Jurkat, Clone E6-1 (cell line): ENCODE data around the gene CLCNKB.
"Not testable (repeated sequence)": the region's sequence is repeated elsewhere in the genome, so short reads cannot be mapped to it uniquely, and the experiment has no call there.

Experiments
- DNase-seq: peaks from one replicate; pipeline ENCODE4 v3.0.0-alpha.2; 2011; ENCODE audit warnings: low read depth, low spot score
- H3K4me3 ChIP-seq: 2 replicates; pipeline ENCODE4 v1.5.1; 2011; ENCODE audit warnings: mild to moderate bottlenecking, low read length, control low read depth, moderate library complexity

The CLCNKB gene

DNA sequence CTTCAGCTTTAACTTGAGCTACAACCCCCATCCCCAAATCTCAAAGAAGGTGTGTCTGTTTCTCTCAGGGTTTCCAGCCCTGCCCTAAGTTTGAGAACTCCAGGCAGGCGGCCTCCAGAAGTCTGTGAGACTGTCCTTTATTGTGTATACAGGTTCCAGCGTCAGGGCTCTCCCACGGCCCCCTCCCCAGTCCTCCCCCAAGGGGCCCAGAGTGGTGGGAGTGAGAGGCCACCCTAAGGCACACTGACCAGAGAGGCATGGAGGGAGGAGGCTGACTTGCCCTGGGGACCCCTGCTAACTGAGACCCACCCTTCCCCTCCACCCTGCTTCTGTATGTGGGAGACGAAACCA is 29.7 kb upstream of the CLCNKB start:
- no peak for DNase-seq
- H3K4me3 ChIP-seq = no peak overlapping the region

GRCh38 chr1:16014509-16015482 is 28.8 kb upstream of the CLCNKB start:
- H3K4me3 ChIP-seq = no peak overlapping the region
- DNase-seq = no peak

- no peak for DNase-seq
Observed at GRCh38 chr1:16015491-16015890, 28.1 kb upstream of the CLCNKB start.

DNA sequence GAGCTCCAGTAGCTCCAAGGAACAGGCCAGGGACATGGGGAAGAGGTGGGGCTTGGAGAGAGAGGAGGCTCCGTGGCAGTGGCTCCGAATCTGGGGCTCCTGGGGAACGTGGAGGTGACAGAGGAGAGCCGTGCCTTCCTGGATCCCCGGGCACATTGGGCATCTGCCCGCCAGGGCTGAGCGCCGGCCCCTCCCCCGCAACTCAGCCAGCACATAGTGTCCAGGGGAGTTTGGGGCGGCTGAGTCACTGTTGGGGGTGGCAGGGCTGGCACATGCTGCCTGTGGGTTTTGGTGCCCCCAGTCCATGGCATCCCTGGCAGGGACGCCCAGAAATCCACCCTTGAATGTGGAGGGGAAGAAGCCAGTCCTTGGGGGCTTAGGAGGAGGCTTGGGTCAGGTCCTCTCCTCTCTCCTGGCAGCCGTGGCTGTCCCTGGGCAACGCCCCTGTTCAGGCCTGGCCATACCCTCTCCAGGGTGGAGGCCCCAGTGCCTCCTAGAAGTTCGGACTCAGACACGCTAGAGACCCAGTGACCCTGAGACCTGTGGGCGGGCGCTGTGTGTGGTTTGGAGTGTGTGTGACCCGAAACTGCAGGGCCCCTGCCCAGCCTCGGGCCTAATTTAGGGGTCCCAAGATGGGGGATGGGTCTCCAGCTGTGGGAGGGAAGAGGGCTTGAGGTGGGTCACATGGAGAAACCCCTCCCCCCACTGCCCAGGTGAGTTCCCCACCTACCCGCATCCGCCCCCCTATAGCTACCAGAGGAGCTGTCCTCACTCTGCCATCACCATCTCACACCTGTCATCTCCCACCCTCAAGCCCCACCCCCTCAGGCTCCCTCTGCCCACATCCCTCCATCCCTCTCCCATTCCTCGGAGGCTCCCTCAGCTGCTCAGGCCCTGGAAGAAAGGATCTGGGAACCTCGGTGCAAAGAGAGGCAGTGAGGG is 27.4 kb upstream of the CLCNKB start:
- no peak overlapping the region for H3K4me3 ChIP-seq
- DNase-seq = no peak

More at GRCh38 chr1:16015491-16015890, 28.1 kb upstream of the CLCNKB start:
- H3K4me3 ChIP-seq = no peak overlapping the region

GRCh38 chr1:16017076-16017460 is 26.5 kb upstream of the CLCNKB start:
- H3K4me3 ChIP-seq = no peak overlapping the region
- DNase-seq = no peak

DNA sequence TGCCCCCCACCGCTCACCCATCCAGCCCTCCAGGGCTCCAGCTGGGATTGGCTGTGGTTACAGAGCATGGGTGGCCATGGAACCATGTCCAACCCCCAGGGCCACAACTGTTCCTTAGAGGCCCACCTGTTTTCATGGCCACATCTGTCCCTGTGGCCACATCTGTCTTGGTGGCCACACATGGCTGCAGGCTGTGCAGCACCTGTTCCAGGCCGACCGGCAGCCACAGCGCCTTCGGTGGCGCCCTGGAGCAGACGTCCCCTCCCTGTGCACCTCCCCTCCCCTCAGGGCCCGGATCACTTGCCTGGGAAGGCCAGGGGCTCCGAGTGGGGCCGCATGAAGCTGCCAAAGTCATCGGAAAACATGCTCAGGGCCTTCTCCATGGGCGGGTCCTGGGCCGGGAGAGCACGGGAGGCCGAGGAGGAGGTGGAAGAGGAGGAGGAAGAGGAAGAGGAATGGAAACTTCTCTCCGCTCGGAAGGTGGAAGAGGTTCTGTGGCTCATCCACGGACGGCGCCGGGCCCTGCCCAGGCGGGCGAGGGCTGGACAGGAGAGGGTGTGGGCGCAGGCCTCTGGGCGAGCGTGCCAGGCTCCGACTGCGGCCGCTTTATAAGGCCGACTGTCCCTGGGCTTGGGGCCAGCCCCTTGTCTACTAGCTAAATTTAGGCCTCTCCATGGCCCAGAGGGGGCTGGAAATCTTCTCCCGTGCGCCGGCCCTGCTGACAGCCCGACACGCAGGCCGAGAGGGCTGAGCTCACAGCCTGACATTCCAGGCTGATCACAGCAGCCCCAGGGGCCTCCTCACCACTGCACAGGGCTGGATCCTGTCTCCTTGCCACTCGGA is 25.9 kb upstream of the CLCNKB start, which contains the start of gene HSPB7:
Gene HSPB7, minus strand, starts transcription at position 583 of the 843 bp plus-strand sequence. Its CDS starts 80 bp downstream, at position 503.
- DNase-seq = no peak
- H3K4me3 ChIP-seq = no peak within 1 kb of the TSS

- H3K4me3 ChIP-seq = no peak overlapping the region
- DNase-seq = no peak
Observed at GRCh38 chr1:16018308-16018707, 25.3 kb upstream of the CLCNKB start.

DNA sequence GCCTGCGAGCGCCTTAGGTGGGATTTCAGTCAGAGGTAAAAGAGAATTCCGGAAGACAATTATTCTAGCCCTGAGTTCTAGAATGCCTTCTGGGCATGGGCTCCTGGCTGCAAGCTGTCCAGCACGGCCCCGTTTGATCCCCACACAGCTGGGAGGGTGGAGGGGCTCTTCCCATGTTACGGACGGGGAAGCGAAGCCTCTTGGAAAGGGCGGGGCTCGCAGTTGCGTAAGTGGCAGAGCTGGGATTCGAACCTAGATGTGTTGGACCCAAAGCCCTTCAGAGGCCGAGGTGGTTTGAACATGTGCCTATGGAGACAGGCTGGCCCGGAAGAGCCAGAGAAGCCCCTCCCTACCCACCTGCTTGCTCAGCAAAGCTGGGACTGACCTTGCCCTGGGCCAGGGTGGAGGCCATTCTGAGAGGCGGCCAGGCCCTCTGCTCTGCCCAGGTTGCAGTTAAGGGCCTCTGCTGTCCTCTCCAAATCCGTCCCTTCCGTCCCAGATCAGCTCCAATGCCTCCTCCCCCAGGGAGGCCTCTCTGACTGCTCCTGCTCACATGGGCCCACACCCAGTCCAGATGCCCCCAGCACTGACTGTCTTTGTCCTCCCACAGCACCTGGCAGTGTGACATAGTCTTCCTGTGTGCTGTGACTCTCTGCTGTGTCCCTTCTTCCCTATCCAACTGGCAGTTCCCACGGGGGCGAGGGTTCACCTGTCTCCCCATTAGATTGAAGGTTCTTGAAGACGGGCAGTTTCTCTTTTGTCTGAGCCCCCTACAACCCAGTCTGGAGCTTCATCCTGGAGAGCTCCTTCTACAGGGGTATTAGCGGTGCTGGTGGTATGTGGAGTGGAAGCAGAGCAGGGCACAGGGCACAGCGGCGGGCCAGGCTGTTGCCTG is 24.6 kb upstream of the CLCNKB start:
- DNase-seq = no peak
- no peak overlapping the region for H3K4me3 ChIP-seq

GRCh38 chr1:16019644-16020277 is 23.8 kb upstream of the CLCNKB start:
- DNase-seq = no peak
- no peak overlapping the region for H3K4me3 ChIP-seq

DNA sequence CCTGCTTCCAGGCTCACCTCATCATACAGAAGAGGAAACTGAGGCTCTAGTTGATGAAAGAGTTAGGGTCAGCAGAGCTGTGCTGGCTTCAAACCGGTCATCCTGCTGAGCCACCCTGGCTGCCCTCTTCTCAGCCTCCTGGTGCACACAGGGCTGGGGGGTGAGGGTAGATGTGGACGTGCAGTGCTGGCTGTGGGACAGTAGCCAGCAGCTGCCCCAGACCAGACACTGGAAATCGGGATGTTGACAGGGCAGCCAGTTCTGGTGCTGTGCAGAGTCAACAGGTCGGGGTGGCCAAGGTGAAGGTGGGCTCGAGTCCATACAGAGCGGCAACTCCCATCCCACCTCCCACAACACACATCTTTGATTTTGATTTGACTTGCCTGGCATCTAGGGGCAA is 23.3 kb upstream of the CLCNKB start:
- DNase-seq = no peak
- no peak overlapping the region for H3K4me3 ChIP-seq

DNA sequence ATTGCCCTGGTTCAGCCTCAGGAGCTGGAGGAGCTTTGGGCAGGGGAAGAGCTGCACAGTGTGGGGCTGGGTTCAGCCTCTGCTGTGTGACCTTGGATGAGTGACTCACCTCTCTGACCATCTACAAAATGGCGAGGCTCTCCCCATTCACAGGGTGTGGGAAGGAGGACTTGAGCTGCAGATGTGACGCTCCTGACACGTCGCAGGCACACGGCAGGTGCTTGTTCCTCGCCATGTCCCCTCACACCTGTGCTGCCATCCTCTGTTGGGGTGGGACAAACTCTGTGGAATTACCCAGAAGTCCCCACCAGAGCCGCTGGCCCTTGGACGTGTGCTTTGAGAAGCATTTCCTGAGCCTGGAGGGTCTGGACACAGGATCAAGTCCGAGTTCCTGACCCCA is 22.7 kb upstream of the CLCNKB start:
- not testable (repeated sequence) for H3K4me3 ChIP-seq, DNase-seq

GRCh38 chr1:16021681-16022080 is 21.9 kb upstream of the CLCNKB start, which contains the start of gene CLCNKA:
TSS of gene CLCNKA (plus strand) at chr1:16022036. CDS start at chr1:16022620, 584 bp downstream.
- no peak within 1 kb of the TSS for H3K4me3 ChIP-seq
- no peak for DNase-seq

DNA sequence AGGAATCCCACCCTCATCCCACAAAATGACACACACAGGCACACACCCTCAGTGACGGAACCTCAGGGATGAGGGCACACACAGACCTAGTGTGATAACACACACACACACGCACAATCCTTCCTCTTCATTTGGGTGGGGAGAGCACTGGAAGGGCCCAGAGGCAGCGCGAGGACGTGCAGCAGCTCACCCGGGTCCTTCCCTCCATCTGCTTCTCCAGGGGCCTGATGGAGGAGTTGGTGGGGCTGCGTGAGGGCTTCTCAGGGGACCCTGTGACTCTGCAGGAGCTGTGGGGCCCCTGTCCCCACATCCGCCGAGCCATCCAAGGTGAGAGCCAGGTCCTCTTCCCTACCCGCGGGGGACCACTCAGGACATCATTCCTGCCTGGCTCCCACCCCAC is 21.2 kb upstream of the CLCNKB start:
- no peak overlapping the region for H3K4me3 ChIP-seq
- no peak for DNase-seq

- no peak overlapping the region for H3K4me3 ChIP-seq
- no peak for DNase-seq
Observed at GRCh38 chr1:16023050-16023653, 20.4 kb upstream of the CLCNKB start.

DNA sequence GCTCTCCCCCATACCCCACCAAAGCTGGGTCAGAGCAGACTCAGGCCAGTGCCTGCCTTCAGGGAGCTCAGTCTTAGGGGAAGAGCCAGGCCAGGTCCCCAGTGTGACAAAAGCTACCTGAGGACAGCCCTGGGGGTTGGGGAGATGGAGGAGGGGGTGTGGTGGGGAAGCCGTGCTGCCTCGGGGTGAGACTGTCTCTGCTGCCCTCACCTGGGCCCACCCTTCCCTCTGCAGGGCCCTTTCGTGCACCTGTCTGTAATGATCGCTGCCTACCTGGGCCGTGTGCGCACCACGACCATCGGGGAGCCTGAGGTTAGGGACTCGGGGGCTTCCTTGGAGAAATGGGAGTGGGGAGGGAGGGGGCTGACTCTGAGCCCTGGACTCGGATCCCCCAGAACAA is 17.3 kb upstream of the CLCNKB start:
- H3K4me3 ChIP-seq, DNase-seq: not testable (repeated sequence)

- no peak for DNase-seq
- no peak overlapping the region for H3K4me3 ChIP-seq
Observed at GRCh38 chr1:16026723-16027484, 16.7 kb upstream of the CLCNKB start.
